Measurements from ENCODE around the gene DPYSL5. TPM values are rescaled to one million over a fixed set of nuclear protein-coding genes. Genes with fewer than 3 reads are reported as not detected.

The DPYSL5 gene
- total and polyA plus RNA-seq, 4 donors = not detected

GRCh38 chr2:26946841-26947784 is 99.2 kb downstream of the DPYSL5 start:
- Histone ChIP-seq H3K9me3 (ENCODE audit: control insufficient read depth in 4 of 4, low read length in 3 of 4) (no peaks in the 10 kb centered on the region), H3K9ac (ENCODE audit: low read depth in 1 of 2, low read length in 2 of 2) (no peak overlapping the region), H3K27ac (ENCODE audit: low read depth in 1 of 2, low read length in 2 of 2) (no peak overlapping the region), H3K27me3 (ENCODE audit: control insufficient read depth in 4 of 4, insufficient read depth in 4 of 4, low read length in 3 of 4) (no peaks in the 10 kb centered on the region), H3K4me1 (ENCODE audit: control insufficient read depth in 4 of 4, insufficient read depth in 4 of 4, low read length in 3 of 4) (no peaks in the 10 kb centered on the region), H3K4me3 (ENCODE audit: low read depth in 1 of 3, low read length in 3 of 3) (no peak overlapping the region), H3K36me3 (ENCODE audit: control insufficient read depth in 4 of 4, insufficient read depth in 3 of 4, low read depth in 1 of 4, low read length in 3 of 4) (no peaks in the 10 kb centered on the region)
- 66% methylated on average over 34 of the region's 34 CpGs for WGBS
- TF ChIP-seq ZBTB33 (IDR thresholded peaks at IDR 0.05) (no peak), RXRA (IDR thresholded peaks at IDR 0.05) (no peak), HNF4A (conservative IDR thresholded peaks at IDR 0.05) (no peak), CTCF (IDR thresholded peaks at IDR 0.05; ENCODE audit: low read depth, low read length, missing input control) (no peak), JUND (IDR thresholded peaks at IDR 0.05) (no peak), TAF1 (conservative IDR thresholded peaks at IDR 0.05) (no peak), RAD21 (IDR thresholded peaks at IDR 0.05) (no peak)
- DNase-seq (ENCODE audit: low spot score) = no peak

- Histone ChIP-seq H3K27ac (ENCODE audit: low read depth in 1 of 2, low read length in 2 of 2) (no peak overlapping the region), H3K27me3 (ENCODE audit: control insufficient read depth in 4 of 4, insufficient read depth in 4 of 4, low read length in 3 of 4) (peaks cover 0 to 2% (median 0%) of the 10 kb centered on the region in 4 donors)
- 91% methylated on average over 3 of the region's 3 CpGs for WGBS
These were observed 100.9 kb downstream of the DPYSL5 start for GRCh38 chr2:26948800-26949199.

More at GRCh38 chr2:26948800-26949199, 100.9 kb downstream of the DPYSL5 start:
- Histone ChIP-seq H3K9me3 (ENCODE audit: control insufficient read depth in 4 of 4, low read length in 3 of 4) (no peaks in the 10 kb centered on the region), H3K4me1 (ENCODE audit: control insufficient read depth in 4 of 4, insufficient read depth in 4 of 4, low read length in 3 of 4) (no peaks in the 10 kb centered on the region), H3K9ac (ENCODE audit: low read depth in 1 of 2, low read length in 2 of 2) (no peak overlapping the region), H3K4me3 (ENCODE audit: low read depth in 1 of 3, low read length in 3 of 3) (no peak overlapping the region), H3K36me3 (ENCODE audit: control insufficient read depth in 4 of 4, insufficient read depth in 3 of 4, low read depth in 1 of 4, low read length in 3 of 4) (no peaks in the 10 kb centered on the region)
- TF ChIP-seq YY1 (IDR thresholded peaks at IDR 0.05) (no peak), FOXA1 (IDR thresholded peaks at IDR 0.05) (no peak), GABPA (IDR thresholded peaks at IDR 0.05 in 1 of 2, conservative IDR thresholded peaks at IDR 0.05 in 1 of 2) (no peak), ZBTB33 (IDR thresholded peaks at IDR 0.05) (no peak)
- DNase-seq (ENCODE audit: low spot score) = no peak

Data from liver (tissue), 9 donors.